HG03354 (cell line): Measurements from ENCODE around the gene SLC35F3.

Source experiments
- ATAC-seq: cut with Tn5 transposase; IDR thresholded peaks from one replicate; pipeline ENCODE4 v1.9.1; 2021; ENCODE audit warnings: mild to moderate bottlenecking; ENCODE audit not compliant: unreplicated experiment, poor library complexity, severe bottlenecking

The SLC35F3 gene

GRCh38 chr1:234262007-234262753 is 357.7 kb downstream of the SLC35F3 start:
- no peak for ATAC-seq

GRCh38 chr1:234262754-234263105 is 358.3 kb downstream of the SLC35F3 start:
- no peak for ATAC-seq

GRCh38 chr1:234264832-234265231 is 360.4 kb downstream of the SLC35F3 start:
- ATAC-seq, result no peak

GRCh38 chr1:234265321-234265720 is 360.8 kb downstream of the SLC35F3 start:
- ATAC-seq, result no peak

GRCh38 chr1:234265861-234266260 is 361.4 kb downstream of the SLC35F3 start:
- ATAC-seq, result no peak

- ATAC-seq, result no peak
These were observed 365.6 kb downstream of the SLC35F3 start for GRCh38 chr1:234270093-234270492.

GRCh38 chr1:234270581-234271242 is 366.2 kb downstream of the SLC35F3 start:
- ATAC-seq, result no peak

GRCh38 chr1:234271243-234271606 is 366.7 kb downstream of the SLC35F3 start:
- ATAC-seq, result peak; percentile 97

- no peak for ATAC-seq
These were observed 368.3 kb downstream of the SLC35F3 start for GRCh38 chr1:234272656-234273312.

GRCh38 chr1:234273981-234274380 is 369.5 kb downstream of the SLC35F3 start:
- ATAC-seq, result no peak

- ATAC-seq, result no peak
These were observed 371.8 kb downstream of the SLC35F3 start for GRCh38 chr1:234276151-234276788.

GRCh38 chr1:234277161-234277868 is 372.8 kb downstream of the SLC35F3 start:
- no peak for ATAC-seq

- ATAC-seq, result no peak
These were observed 374.5 kb downstream of the SLC35F3 start for GRCh38 chr1:234279021-234279420.

- no peak for ATAC-seq
These were observed 376.0 kb downstream of the SLC35F3 start for GRCh38 chr1:234280500-234280899.

GRCh38 chr1:234281826-234282489 is 377.5 kb downstream of the SLC35F3 start:
- ATAC-seq, result no peak

- ATAC-seq, result no peak
These were observed 381.7 kb downstream of the SLC35F3 start for GRCh38 chr1:234286206-234286605.

- ATAC-seq, result no peak
These were observed 384.5 kb downstream of the SLC35F3 start for GRCh38 chr1:234288946-234289345.

GRCh38 chr1:234289538-234290305 is 385.2 kb downstream of the SLC35F3 start:
- ATAC-seq, result no peak

- ATAC-seq, result no peak
These were observed 387.5 kb downstream of the SLC35F3 start for GRCh38 chr1:234292011-234292410.
